ENCODE data around the gene TMSB4Y.

TMSB4Y gene

DNA sequence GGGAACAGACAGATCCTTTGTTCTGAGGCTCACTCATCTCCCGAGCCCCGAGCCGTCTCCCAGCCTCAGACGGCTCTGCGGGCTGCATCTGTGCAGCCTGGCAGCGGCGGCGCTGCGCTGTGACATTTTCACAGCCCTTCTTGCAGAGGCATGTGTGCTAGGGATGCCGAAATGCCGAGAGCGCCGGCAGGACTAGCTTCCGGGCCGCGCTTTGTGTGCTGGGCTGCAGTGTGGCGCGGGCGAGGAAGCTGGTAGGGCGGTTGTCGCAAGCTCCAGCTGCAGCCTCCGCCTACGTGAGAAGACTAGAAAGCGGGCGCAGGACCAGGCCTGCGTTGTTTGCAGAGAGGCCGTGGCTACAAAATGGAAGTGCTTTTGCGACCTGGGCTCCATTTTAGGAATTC lies at the start of gene TMSB4Y:
Gene TMSB4Y (plus strand): TSS at position 332 of the 401 bp plus-strand sequence.
- DNase-seq, result peak; percentile 90

DNA sequence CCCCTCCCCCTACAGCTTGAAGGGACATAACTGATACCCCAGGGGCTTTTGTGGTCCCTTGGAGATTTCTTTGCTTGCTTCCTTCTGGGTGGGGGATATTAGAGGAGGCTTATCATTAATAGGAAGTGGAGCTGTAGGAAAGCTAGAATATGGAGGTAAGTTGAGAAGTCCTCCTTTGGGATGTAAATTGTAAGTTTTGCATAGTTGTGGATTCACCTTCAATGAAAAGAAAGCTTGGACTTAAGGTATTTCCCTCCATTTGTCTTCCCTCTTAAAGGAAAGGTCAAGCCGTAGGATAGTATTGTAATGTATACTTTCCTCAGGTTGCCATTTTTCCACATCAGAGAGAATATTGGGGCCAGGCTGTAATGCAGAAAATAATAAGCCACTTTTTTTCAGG lies 39.5 kb upstream of the TMSB4Y start:
- no peak for DNase-seq

DNA sequence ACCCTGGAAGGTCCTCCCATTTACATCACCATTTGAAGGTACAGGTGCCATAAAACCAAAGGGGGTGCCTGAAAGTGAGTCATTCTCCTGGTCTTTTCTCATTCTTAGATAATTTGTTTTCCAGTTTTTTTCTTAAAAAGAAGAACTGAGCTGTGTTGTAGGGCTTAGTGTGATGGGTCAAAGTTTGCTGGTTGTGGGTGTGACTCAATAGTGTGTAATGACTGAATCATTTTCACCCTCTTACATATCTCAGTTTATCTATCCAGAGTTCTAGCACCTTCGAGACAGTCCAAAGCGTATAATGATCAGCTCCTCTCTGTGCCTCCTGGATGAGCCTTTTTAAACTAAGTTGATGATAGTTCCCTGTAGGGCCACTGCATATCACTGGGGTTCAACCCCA lies 32.6 kb upstream of the TMSB4Y start:
- DNase-seq, result no peak

DNA sequence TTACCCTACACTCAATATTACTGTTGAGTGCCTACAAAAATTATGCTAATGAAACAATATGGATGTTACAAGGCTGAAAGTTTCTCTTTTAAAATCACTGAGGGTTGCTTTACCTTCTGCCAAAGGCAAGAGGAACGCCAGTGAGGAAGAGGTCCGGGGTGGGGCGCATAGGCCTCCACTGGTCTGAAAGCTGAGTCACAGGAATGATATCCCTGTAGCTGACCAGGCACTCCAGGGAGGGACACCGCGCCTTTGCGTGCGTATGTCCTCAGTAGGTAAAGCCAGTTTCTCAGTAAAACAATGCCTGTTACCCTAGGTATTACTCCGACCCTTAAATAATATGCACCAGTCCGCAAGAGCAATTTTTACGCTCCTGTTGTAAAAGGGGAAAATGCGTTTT lies 1.4 kb upstream of the TMSB4Y start:
- DNase-seq, result no peak

DNA sequence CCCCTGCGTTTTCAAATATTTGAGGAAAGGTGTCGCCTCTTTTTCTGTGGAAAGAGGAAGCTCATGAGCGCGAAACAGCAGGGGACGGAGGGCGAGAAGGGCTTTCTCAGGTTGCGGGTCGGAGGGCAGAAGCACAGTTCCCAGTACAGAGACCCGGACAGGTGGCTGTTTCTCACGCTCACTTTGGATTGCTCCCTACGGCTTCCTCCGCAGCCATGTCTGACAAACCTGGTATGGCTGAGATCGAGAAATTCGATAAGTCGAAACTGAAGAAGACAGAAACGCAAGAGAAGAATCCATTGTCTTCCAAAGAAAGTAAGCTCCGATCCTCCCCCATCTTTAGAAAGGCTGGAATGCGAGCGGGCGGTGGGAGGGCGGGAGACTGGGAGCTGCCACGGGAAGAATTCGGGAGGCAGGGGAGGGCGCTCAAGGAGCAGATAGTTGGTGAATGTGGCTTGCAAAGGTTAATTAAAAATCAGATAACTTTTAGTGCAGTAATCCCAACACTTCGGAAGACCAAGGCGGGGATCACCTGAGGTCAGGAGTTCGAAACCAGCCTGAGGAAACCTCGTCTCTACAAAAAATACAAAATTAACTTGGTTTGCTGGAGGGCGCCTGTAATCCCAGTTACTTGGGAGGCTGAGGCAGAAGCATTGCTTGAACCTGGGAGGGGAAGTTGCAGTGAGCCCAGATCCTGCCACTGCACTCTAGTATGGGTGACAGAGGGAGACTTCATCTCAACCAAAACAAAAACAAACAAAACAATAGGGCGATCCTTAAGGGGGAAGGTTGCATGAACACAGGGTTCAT lies 627 bp downstream of the TMSB4Y start:
- DNase-seq, result peak; percentile 55

DNA sequence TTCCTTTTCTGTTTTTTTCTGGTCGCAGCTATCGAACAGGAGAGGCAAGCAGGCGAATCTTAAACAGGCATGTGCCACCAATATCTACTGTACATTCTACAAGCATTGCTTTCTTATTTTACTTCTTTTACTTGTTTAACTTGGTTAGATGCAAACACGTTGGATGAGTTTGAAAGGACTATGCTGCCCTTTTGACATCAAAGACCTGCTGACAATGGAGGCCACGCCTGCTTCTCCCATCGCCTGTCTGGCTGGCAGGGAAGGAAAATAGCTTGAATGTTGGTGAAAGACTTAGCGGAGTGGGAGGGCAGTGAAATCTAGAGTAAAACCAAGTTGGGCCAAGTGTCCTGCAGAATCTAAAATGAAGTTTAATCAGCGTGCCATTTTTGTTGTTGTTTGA lies 1.5 kb downstream of the TMSB4Y start:
- DNase-seq, result peak; percentile 56

DNA sequence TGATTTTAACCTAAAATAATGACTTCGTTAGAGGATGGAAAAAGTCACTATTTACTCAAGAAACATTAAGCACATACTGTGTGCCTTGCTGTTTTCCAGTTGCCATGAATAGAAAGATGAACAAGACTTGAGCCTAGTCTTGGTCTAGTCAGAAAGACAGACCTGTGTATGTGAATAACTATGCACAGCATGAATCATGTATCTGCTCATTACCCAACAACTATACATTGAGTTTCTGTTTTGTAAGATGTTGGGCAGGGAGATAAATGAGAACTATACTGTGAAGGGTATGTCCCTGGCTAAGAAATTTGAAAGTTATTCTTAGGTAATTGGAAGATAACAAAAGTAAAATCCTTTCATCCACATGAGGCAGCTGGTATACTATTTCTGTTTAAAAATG lies 4.3 kb downstream of the TMSB4Y start:
- DNase-seq, result no peak

DNA sequence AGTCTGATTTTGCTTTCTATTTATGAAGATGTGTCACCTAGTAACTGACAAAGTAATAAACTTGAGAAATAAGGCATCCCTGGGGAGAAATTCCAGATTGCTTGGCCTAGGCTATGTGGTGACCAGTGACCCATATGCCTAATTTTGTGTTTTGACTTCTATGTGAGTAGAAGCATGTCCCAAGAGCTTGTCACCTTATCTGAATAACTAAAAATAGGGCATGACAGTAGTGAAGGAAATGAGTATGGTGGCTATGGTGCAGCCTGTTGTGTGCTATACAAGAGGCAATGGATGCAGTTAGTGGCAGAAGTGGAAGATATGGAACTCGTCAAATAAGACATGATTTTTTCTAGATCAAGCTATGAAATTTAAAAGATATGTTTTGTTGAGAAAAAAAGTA lies 15.3 kb downstream of the TMSB4Y start:
- no peak for DNase-seq

DNA sequence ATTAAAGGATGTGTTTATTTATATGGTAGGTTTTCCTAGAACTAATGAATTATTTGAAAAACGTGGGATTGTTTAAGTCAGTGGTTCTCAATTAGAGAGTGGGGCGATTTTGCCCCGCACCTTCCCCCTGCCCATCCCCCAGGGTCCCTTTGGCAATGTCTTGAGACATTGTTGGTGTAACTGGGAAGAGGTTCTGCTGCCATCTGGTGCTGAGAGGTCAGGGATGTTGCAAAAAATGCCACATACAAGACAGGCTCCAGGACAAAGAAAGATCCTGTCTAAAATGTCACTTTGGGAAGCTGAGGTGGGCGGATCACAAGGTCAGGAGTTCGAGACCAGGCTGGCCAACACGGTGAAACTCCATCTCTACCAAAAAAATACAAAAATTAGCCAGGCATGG lies 25.8 kb downstream of the TMSB4Y start:
- DNase-seq, result peak; percentile 20

DNA sequence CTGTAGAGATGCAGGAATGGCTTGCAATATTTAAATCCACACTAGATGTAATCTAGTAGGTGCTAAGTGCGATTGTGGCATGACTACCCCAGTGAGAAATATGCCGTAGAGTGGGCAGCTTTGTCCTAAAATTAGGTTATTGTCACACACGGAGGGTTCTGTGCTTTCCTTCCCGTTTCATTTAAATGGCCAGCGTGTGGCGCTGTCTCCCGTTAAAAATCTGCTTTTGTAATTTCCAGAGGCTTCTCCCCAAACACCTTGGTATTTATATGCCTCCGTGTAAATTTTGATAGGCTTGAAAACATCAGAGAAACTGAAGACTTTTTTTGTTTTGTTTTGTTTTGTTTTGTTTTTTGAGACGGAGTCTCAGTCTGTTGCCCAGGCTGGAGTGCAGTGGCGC lies 34.9 kb downstream of the TMSB4Y start:
- peak; percentile 57 for DNase-seq

DNA sequence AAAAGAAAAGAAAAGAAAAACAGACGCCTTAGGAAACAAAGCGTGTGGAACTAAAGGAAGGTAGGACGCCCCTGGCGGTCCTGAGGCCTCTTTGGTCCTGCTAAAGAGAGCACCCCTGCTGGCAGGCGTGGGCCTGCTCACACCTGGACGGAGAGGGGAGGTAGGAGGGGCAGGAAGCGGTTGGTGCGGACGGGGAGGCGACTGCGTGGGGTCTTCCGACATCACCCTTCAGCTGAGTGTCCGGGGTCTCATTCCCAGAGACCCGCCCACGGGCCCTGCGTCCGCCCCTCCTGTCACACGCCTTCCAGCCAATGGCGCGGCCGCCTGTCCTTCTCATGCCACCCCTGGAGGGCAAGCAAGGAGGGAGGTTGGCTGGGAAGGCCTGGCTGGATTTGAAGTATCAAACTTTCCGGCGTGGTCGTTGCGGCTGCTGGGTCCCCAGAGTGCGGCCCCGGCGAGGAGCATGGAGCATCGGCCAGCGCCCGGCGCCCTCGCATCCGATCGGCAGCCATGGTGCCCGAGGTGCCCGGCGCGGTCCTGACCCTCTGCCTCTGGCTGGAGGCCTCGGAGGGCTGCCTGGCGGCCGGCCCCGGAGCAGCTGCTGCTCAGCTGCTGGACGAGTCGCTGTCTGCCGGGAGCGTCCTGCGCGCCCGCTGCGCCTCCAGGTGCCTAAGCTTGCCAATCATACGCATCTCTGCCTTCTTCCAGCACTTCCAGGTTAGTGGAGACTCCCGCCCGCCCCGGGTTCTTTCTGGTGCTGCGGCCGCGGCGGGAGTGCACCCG lies 47.8 kb downstream of the TMSB4Y start:
- DNase-seq, result peak; percentile 56

DNA sequence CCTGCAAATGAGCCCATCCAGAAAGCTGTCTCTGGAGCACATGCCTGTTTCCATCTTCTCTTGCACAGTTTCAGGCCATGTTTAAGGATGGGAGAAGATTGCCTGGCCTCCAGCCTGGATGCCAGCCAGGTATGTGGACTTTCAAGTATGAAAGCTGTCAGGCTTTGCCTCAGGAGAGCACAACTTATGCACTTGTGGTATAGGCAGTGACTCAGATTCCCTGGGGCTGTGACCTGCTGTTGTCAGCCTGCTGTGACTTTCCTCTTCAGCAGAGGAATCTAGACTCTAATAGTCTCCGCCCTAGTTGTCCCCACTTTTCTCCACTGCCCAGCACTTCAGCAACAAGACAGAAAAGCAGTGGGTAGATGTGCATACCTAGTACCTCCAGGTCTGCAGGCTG lies 51.0 kb downstream of the TMSB4Y start:
- no peak for DNase-seq

Measured in hematopoietic multipotent progenitor cell treated with erythropoietin and hydrocortisone succinate and interleukin-3 and kit ligand, for 6 days (in vitro differentiated cells).